K562 (cell line): ENCODE measurements around the gene SPIB. TPM values are rescaled to one million over a fixed set of nuclear protein-coding genes. Genes with fewer than 3 reads are reported as not detected.

Experiments
- CC2D1A ChIP-seq: fragments of 450-650 bp; IDR thresholded peaks from 2 replicates; pipeline ENCODE4 v1.6.1; 2017; ENCODE audit warnings: mild to moderate bottlenecking
- GATA2 ChIP-seq: sonication (generic); formaldehyde crosslinking; IDR thresholded peaks from 2 replicates; pipeline ENCODE4 v1.4.0; 2020; ENCODE audit warnings: mild to moderate bottlenecking, missing genetic modification reagents
- MAFK ChIP-seq: IDR thresholded peaks from 2 replicates; pipeline ENCODE4 v1.6.1; 2011; ENCODE audit warnings: low read length, improper control_type of control experiment
- MEF2D ChIP-seq: conservative IDR thresholded peaks from 2 replicates; pipeline ENCODE4 v1.6.1; 2016; ENCODE audit warnings: low read depth, missing genetic modification characterization, missing compliant biosample characterization
- ZBTB17 ChIP-seq: fragments of 450-650 bp; formaldehyde crosslinking; IDR thresholded peaks from 2 replicates; pipeline ENCODE4 v1.4.0; 2020; ENCODE audit warnings: mild to moderate bottlenecking
- polyA plus RNA-seq, 8 experiments: library from polyadenylated mRNA; depleted of rRNA in 4 of 8; stranded (reverse) in 5 of 8; unstranded in 3 of 8; fragments of >200 nt; fragmentation: Nextera tagmentation in 2 of 8; fragmentation: Illumina TruSeq in 1 of 8; extraction: Ambion mirVana in 2 of 8; extraction: Trizol in 1 of 8; gene quantifications; 2 replicates each; pipeline versions ENCODE4 v1.2.1 to v1.2.3, GENCODE V29; 2011 to 2014; ENCODE audit warnings: inconsistent platforms in 1 of 8, missing spikeins in 1 of 8
- total RNA-seq, 7 experiments: library from RNA; depleted of rRNA in 6 of 7; stranded (reverse); fragments of >200 nt in 6 of 7; fragmentation: Illumina TruSeq in 2 of 7; extraction: Trizol in 2 of 7; gene quantifications; 2 replicates each; pipeline versions ENCODE4 v1.2.1 to v1.2.3, GENCODE V29; 2011 to 2021; ENCODE audit warnings: low replicate concordance in 1 of 7
- TF ChIP-seq, protein P1 (sequence below): fragments of 450-650 bp; IDR thresholded peaks from 2 replicates; pipeline ENCODE4 v1.6.1; 2016; ENCODE audit warnings: low read depth
- TF ChIP-seq, protein P2 (sequence below): sonication (generic); formaldehyde crosslinking; IDR thresholded peaks from 2 replicates; pipeline ENCODE4 v1.8.1; 2023; ENCODE audit warnings: mild to moderate bottlenecking, missing genetic modification reagents, moderate library complexity
- TF ChIP-seq, protein P3 (sequence below), 2 experiments: fragments of 250-450 bp in 1 of 2; fragments of 450-650 bp in 1 of 2; sonication (Bioruptor Pico) in 1 of 2; IDR thresholded peaks; 2 replicates each; pipeline versions ENCODE4 v1.6.1 to v1.8.0; 2016 to 2021; ENCODE audit warnings: mild to moderate bottlenecking in 2 of 2, moderate library complexity in 2 of 2, missing compliant biosample characterization in 1 of 2, missing genetic modification characterization in 1 of 2
- TF ChIP-seq, protein P4 (sequence below): conservative IDR thresholded peaks from 2 replicates; pipeline ENCODE4 v1.6.1; 2011; ENCODE audit warnings: low read depth, mild to moderate bottlenecking, low read length; ENCODE audit not compliant: control insufficient read depth

The SPIB gene
- total and polyA plus RNA-seq, 9 of the 15 experiments (the other 6 are each of a cell fraction or from before 2014, with no cell fraction given): 0.06 to 1.0 (median 0.43) TPM; not detected in 1

DNA sequence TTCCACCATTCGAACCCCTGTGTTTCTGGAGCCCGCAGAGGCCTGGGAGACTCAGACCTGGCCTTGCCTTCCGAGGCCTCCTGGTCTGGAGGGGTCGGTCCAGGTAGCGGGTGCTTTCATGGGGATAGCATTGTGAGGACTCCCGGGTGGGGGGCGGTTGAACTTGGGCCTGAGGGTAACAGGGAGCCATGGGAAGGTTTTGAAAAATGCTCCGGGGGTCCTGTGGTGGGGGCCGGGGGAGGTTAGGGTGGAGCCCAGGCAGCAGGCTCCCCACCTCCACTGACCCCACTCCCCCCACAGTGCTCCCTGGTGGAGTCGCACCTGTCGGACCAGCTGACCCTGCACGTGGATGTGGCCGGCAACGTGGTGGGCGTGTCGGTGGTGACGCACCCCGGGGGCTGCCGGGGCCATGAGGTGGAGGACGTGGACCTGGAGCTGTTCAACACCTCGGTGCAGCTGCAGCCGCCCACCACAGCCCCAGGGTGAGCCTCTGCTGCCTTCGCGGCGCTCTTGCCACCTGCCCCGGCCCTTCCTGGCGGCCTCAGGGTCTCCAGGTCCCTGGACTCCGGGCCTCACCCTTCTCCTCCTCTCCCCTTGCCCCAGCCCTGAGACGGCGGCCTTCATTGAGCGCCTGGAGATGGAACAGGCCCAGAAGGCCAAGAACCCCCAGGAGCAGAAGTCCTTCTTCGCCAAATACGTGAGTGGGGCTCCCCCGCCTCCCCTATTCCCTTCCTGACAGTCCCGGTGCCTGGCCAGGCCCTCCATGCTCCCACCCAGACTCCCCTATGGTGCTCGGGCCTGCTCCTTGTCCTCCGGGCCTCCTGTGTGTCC, 61.8 kb downstream of the SPIB start (continued):
- TF ChIP-seq, protein P1, sequence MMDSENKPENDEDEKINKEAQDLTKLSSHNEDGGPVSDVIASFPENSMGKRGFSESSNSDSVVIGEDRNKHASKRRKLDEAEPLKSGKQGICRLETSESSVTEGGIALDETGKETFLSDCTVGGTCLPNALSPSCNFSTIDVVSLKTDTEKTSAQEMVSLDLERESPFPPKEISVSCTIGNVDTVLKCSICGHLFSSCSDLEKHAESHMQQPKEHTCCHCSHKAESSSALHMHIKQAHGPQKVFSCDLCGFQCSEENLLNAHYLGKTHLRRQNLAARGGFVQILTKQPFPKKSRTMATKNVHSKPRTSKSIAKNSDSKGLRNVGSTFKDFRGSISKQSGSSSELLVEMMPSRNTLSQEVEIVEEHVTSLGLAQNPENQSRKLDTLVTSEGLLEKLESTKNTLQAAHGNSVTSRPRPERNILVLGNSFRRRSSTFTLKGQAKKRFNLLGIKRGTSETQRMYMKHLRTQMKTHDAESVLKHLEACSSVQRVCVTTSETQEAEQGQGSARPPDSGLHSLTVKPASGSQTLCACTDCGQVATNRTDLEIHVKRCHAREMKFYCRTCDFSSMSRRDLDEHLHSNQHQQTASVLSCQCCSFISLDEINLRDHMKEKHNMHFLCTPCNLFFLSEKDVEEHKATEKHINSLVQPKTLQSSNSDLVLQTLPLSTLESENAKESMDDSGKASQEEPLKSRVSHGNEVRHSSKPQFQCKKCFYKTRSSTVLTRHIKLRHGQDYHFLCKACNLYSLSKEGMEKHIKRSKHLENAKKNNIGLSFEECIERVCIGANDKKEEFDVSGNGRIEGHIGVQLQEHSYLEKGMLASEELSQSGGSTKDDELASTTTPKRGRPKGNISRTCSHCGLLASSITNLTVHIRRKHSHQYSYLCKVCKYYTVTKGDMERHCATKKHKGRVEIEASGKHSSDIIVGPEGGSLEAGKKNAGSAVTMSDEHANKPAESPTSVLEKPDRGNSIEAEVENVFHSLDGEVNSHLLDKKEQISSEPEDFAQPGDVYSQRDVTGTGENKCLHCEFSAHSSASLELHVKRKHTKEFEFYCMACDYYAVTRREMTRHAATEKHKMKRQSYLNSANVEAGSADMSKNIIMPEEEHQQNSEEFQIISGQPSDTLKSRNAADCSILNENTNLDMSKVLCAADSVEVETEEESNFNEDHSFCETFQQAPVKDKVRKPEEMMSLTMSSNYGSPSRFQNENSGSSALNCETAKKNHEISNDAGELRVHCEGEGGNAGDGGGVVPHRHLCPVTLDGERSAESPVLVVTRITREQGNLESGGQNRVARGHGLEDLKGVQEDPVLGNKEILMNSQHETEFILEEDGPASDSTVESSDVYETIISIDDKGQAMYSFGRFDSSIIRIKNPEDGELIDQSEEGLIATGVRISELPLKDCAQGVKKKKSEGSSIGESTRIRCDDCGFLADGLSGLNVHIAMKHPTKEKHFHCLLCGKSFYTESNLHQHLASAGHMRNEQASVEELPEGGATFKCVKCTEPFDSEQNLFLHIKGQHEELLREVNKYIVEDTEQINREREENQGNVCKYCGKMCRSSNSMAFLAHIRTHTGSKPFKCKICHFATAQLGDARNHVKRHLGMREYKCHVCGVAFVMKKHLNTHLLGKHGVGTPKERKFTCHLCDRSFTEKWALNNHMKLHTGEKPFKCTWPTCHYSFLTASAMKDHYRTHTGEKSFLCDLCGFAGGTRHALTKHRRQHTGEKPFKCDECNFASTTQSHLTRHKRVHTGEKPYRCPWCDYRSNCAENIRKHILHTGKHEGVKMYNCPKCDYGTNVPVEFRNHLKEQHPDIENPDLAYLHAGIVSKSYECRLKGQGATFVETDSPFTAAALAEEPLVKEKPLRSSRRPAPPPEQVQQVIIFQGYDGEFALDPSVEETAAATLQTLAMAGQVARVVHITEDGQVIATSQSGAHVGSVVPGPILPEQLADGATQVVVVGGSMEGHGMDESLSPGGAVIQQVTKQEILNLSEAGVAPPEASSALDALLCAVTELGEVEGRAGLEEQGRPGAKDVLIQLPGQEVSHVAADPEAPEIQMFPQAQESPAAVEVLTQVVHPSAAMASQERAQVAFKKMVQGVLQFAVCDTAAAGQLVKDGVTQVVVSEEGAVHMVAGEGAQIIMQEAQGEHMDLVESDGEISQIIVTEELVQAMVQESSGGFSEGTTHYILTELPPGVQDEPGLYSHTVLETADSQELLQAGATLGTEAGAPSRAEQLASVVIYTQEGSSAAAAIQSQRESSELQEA: no peak
- TF ChIP-seq, protein P2, sequence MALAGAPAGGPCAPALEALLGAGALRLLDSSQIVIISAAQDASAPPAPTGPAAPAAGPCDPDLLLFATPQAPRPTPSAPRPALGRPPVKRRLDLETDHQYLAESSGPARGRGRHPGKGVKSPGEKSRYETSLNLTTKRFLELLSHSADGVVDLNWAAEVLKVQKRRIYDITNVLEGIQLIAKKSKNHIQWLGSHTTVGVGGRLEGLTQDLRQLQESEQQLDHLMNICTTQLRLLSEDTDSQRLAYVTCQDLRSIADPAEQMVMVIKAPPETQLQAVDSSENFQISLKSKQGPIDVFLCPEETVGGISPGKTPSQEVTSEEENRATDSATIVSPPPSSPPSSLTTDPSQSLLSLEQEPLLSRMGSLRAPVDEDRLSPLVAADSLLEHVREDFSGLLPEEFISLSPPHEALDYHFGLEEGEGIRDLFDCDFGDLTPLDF (CRISPR knock-in tag): no peak
- no peak for TF ChIP-seq CC2D1A
- TF ChIP-seq, protein P3, sequence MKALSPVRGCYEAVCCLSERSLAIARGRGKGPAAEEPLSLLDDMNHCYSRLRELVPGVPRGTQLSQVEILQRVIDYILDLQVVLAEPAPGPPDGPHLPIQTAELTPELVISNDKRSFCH (CRISPR knock-in tag; IDR thresholded peaks at IDR 0.05): no peak
- TF ChIP-seq, protein P3 (tag; IDR thresholded peaks at IDR 0.05): no peak
- no peak for TF ChIP-seq MAFK
- TF ChIP-seq, protein P4, sequence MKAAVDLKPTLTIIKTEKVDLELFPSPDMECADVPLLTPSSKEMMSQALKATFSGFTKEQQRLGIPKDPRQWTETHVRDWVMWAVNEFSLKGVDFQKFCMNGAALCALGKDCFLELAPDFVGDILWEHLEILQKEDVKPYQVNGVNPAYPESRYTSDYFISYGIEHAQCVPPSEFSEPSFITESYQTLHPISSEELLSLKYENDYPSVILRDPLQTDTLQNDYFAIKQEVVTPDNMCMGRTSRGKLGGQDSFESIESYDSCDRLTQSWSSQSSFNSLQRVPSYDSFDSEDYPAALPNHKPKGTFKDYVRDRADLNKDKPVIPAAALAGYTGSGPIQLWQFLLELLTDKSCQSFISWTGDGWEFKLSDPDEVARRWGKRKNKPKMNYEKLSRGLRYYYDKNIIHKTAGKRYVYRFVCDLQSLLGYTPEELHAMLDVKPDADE: no peak
- TF ChIP-seq GATA2 (CRISPR knock-in tag): no peak
- no peak for TF ChIP-seq ZBTB17 (CRISPR knock-in tag)
- TF ChIP-seq MEF2D (tag): no peak
